ENCODE measurements around the gene ELFN1.
A peak's percentile ranks its signal among the peaks of the same experiment; 100 is the strongest.

The ELFN1 gene

DNA sequence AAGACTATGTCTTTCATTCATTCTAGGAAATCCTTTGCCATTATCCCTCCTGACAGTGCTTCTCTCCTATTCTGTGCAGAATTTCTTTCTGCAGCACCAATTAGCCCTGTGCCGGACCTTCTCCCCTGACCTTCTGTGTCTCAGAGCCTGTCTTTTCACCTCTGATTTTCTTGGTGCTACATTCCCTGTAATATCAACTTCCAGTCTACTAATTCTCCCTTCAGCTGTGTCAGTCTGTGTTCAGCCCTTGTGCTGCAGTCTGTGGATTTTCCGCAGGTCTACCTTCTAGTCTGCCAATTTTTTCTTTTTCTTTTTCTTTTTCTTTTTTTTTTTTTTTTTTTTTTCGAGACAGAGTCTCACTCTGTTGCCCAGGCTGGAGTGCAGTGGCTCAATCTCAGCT lies 115.8 kb downstream of the ELFN1 start:
- DNase-seq, result peak in 1 of 42 donors; percentile 7
- intact Hi-C loops (cut with DNase I), result no loop called here

- DNase-seq, result peak in 1 of 42 donors; percentile 15
- intact Hi-C loops (cut with DNase I), result no loop called here
Observed at GRCh38 chr7:1787241-1787640, 117.2 kb downstream of the ELFN1 start.

- peak in 1 of 42 donors; percentile 21 for DNase-seq
- intact Hi-C loops (cut with DNase I), result no loop called here
Observed at GRCh38 chr7:1787681-1788235, 117.7 kb downstream of the ELFN1 start.

DNA sequence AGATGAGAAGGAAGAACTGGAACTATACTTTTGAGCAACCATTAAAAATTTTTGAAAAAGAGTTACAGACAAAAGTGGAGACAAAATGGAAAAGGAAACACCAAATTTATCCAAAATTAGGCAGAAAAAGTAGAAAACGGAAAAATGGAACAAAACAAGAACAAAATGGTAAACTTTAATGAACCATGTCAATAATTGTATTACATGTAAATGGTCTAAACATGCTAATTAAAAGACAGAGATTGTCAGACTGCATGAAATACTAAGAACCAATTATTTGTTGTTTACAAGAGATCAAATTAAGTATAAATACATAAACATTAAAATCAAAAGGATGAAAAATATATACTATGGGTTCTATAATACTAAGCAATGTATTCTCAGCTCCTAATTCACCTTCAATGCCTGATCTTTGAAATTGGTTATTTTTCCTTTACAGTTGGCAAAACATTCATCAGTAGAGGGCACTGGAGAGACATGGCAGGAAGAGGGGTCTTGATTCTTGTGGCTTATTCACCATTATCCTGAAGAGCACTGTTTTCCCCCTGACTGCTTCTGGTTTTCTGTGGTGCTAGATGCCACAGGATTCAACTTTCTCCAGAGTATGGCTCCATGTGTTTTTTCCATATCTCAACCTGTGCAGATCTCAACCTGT lies 124.9 kb downstream of the ELFN1 start:
- intact Hi-C loops (cut with DNase I), result no loop called here
- no peak for DNase-seq
